K562 (cell line): ENCODE results near the gene NCKIPSD. TPM values are rescaled to one million over a fixed set of nuclear protein-coding genes. Genes with fewer than 3 reads are reported as not detected.

Source experiments
- ATAC-seq: fragments of 200-7000 bp; cut with Tn5 transposase; 3 replicates; pipeline ENCODE4 v1.9.1; 2020; ENCODE audit warnings: moderate library complexity
- BruUV-seq: library from RNA; stranded (reverse); fragments of 400-500 nt; replicated peaks from 2 replicates; lab custom pipeline; 2021; lab: Mats Ljungman, UMichigan
- CTCF ChIA-PET: fragments of 300-600 bp; formaldehyde crosslinking; extraction: SDS; loops from one replicate; lab custom pipeline; 2021; ENCODE audit warnings: low intra/inter-chr PET ratio; lab: Yijun Ruan, JAX
- POLR2A ChIA-PET: fragments of 300-600, 350-650 bp; sonication (Branson Sonifier 250); formaldehyde crosslinking; extraction: SDS; loops from one replicate; lab custom pipeline; 2021; ENCODE audit warnings: antibody characterized with exemption, inconsistent platforms; lab: Yijun Ruan, JAX
- DNase-seq, 4 experiments: peaks; one replicate each; pipeline versions ENCODE4 v3.0.0 to v3.0.0-alpha.2; 2011 to 2018; ENCODE audit warnings: low spot score in 3 of 4, mixed read lengths in 3 of 4; ENCODE audit errors: extremely low read depth in 1 of 4
- FAIRE-seq: peaks from 2 replicates; lab custom pipeline; 2011; peaks lifted over from hg19 to GRCh38; lab: Jason Lieb, UNC
- H2AFZ ChIP-seq: 2 replicates; pipeline ENCODE4 v1.6.0; 2011; ENCODE audit warnings: low read depth, low read length, control low read depth, inconsistent platforms
- H3K27ac ChIP-seq: fragments of 200-600 bp; 3 replicates; pipeline ENCODE4 v1.8.0; 2011; ENCODE audit warnings: low read depth, mild to moderate bottlenecking, control low read depth, inconsistent platforms, low read length, moderate library complexity, mixed read lengths; ENCODE audit errors: extremely low read depth
- H3K27me3 ChIP-seq, 2 experiments: fragments of 300-600 bp in 1 of 2; 2 replicates in 1 of 2; 3 replicates in 1 of 2; pipeline versions ENCODE4 v1.6.0 to v1.8.0; 2011; ENCODE audit warnings: inconsistent platforms in 2 of 2, low read length in 2 of 2, mild to moderate bottlenecking in 1 of 2, mixed read lengths in 1 of 2, moderate library complexity in 1 of 2; ENCODE audit not compliant: control insufficient read depth in 2 of 2, insufficient read depth in 2 of 2
- H3K36me3 ChIP-seq: fragments of 300-600 bp; 3 replicates; pipeline ENCODE4 v1.8.0; 2011; ENCODE audit warnings: mild to moderate bottlenecking, low read length, inconsistent platforms; ENCODE audit not compliant: control insufficient read depth, insufficient read depth
- H3K4me1 ChIP-seq, 2 experiments: fragments of 200-600 bp in 1 of 2; replicated peaks in 1 of 2; 2 replicates in 1 of 2; 3 replicates in 1 of 2; pipeline versions ENCODE4 v1.5.1 to v1.8.0; 2011; ENCODE audit warnings: inconsistent platforms in 2 of 2, low read length in 2 of 2, mild to moderate bottlenecking in 1 of 2, mixed read lengths in 1 of 2, moderate library complexity in 1 of 2; ENCODE audit not compliant: control insufficient read depth in 2 of 2, insufficient read depth in 2 of 2
- H3K4me2 ChIP-seq: 2 replicates; pipeline ENCODE4 v1.6.1; 2011; ENCODE audit warnings: low read length, control low read depth, inconsistent platforms, mixed read lengths; ENCODE audit not compliant: insufficient read depth
- H3K4me3 ChIP-seq: fragments of 200-600 bp; sonication (generic), shearing (Covaris generic); 2 replicates; pipeline ENCODE4 v1.5.1; 2016; ENCODE audit warnings: control low read depth, inconsistent platforms
- H3K79me2 ChIP-seq: fragments of 200-600 bp; 3 replicates; pipeline ENCODE4 v1.8.0; 2011; ENCODE audit warnings: low read length, inconsistent platforms; ENCODE audit not compliant: control insufficient read depth, insufficient read depth
- H3K9ac ChIP-seq, 2 experiments: 2 replicates each; pipeline versions ENCODE4 v1.6.0 to v1.6.1; 2011; ENCODE audit warnings: low read depth in 2 of 2, low read length in 2 of 2, control low read depth in 1 of 2, inconsistent platforms in 1 of 2, mild to moderate bottlenecking in 1 of 2, mixed read lengths in 1 of 2; ENCODE audit not compliant: insufficient read depth in 1 of 2
- H3K9me1 ChIP-seq: one replicate; pipeline ENCODE4 v1.6.0; 2011; ENCODE audit warnings: inconsistent platforms, mild to moderate bottlenecking, low read length, moderate library complexity; ENCODE audit not compliant: control insufficient read depth, insufficient read depth
- H3K9me3 ChIP-seq: replicated peaks from 2 replicates; pipeline ENCODE4 v1.5.1; 2011; ENCODE audit warnings: low read depth, low read length, inconsistent platforms; ENCODE audit not compliant: control insufficient read depth, insufficient read depth
- H4K20me1 ChIP-seq: replicated peaks from 2 replicates; pipeline ENCODE4 v1.6.1; 2011; ENCODE audit warnings: low read length, inconsistent platforms, mixed read lengths; ENCODE audit not compliant: control insufficient read depth, insufficient read depth
- ELF2 ChIP-seq: fragments of 250-450 bp; sonication (Bioruptor Pico); IDR thresholded peaks from 2 replicates; pipeline ENCODE4 v1.5.0; 2021; ENCODE audit warnings: mild to moderate bottlenecking
- FOXO4 ChIP-seq: fragments of 450-650 bp; formaldehyde crosslinking; IDR thresholded peaks from 2 replicates; pipeline ENCODE4 v1.4.0; 2020; ENCODE audit warnings: mild to moderate bottlenecking, moderate library complexity
- HMGN3 ChIP-seq: IDR thresholded peaks from 2 replicates; pipeline ENCODE4 v1.6.1; 2011; ENCODE audit warnings: borderline replicate concordance, low read depth, mild to moderate bottlenecking, mixed read lengths, low read length; ENCODE audit not compliant: insufficient read length; ENCODE audit errors: extremely low read depth
- NR1H2 ChIP-seq: sonication (generic); formaldehyde crosslinking; IDR thresholded peaks from 2 replicates; pipeline ENCODE4 v1.4.0; 2020; ENCODE audit warnings: mild to moderate bottlenecking, missing genetic modification reagents
- PCBP1 ChIP-seq: fragments of 200-400 bp; formaldehyde crosslinking; IDR thresholded peaks from 2 replicates; pipeline ENCODE4 v1.6.1; 2018; ENCODE audit warnings: mild to moderate bottlenecking, low read depth, low read length; ENCODE audit not compliant: poor library complexity, severe bottlenecking
- POLR2AphosphoS5 ChIP-seq: IDR thresholded peaks from 2 replicates; pipeline ENCODE4 v1.6.1; 2011; ENCODE audit warnings: mild to moderate bottlenecking, low read depth, low read length, moderate library complexity; ENCODE audit not compliant: control insufficient read depth, insufficient read depth
- PREB ChIP-seq: sonication (generic); formaldehyde crosslinking; IDR thresholded peaks from 2 replicates; pipeline ENCODE4 v1.8.1; 2023; ENCODE audit warnings: mild to moderate bottlenecking, missing genetic modification reagents
- PURB ChIP-seq: sonication (generic); formaldehyde crosslinking; IDR thresholded peaks from 2 replicates; pipeline ENCODE4 v1.9.0; 2021; ENCODE audit warnings: low read depth, mild to moderate bottlenecking, missing genetic modification reagents
- RERE ChIP-seq: sonication (generic); formaldehyde crosslinking; IDR thresholded peaks from 2 replicates; pipeline ENCODE4 v1.8.0; 2023; ENCODE audit warnings: missing genetic modification reagents, mild to moderate bottlenecking, borderline replicate concordance
- TOE1 ChIP-seq, 2 experiments: fragments of 450-650 bp in 1 of 2; sonication (generic) in 1 of 2; formaldehyde crosslinking in 1 of 2; IDR thresholded peaks; 2 replicates each; pipeline versions ENCODE4 v1.7.1 to v1.8.0; 2016 to 2022; ENCODE audit warnings: borderline replicate concordance in 2 of 2, mild to moderate bottlenecking in 2 of 2, antibody characterized with exemption in 1 of 2, inconsistent platforms in 1 of 2, low read depth in 1 of 2, missing genetic modification reagents in 1 of 2, moderate library complexity in 1 of 2
- YBX1 ChIP-seq: fragments of 450-650 bp; IDR thresholded peaks from 2 replicates; pipeline ENCODE4 v1.7.1; 2016; ENCODE audit warnings: mild to moderate bottlenecking
- ZNF12 ChIP-seq: sonication (generic); formaldehyde crosslinking; IDR thresholded peaks from 2 replicates; pipeline ENCODE4 v1.4.0; 2020; ENCODE audit warnings: mild to moderate bottlenecking, missing genetic modification reagents
- ZNF197 ChIP-seq: fragments of 200-800 bp; sonication (Bioruptor generic); IDR thresholded peaks from 2 replicates; pipeline ENCODE4 v1.6.1; 2016; ENCODE audit warnings: low read depth, missing genetic modification characterization, missing compliant biosample characterization
- ZNF445 ChIP-seq: fragments of 250-450 bp; sonication (Bioruptor Pico); IDR thresholded peaks from 2 replicates; pipeline ENCODE4 v1.4.0; 2020; ENCODE audit warnings: low read depth, mild to moderate bottlenecking, moderate library complexity
- WGBS: fragments of 100-300 bp; shearing (Covaris generic); methylation state at CpG from one replicate; pipeline ENCODE4 v1.1.6; 2016; ENCODE audit warnings: low coverage, mixed read lengths; ENCODE audit not compliant: insufficient coverage; ENCODE audit errors: missing lambda C conversion rate; 5-methylcytosine and 5-hydroxymethylcytosine counted together
- in situ Hi-C: fragments of 300-500 bp; cut with MboI; formaldehyde crosslinking; loops from 4 replicates; pipeline ENCODE4 v1.15.0; 2018; ENCODE audit warnings: inconsistent platforms, mixed read lengths
- intact Hi-C: fragments of 100-400 bp; cut with micrococcal nuclease; formaldehyde crosslinking; loops from 2 replicates; pipeline ENCODE4 v1.14.2; 2022
- polyA plus RNA-seq, 8 experiments: library from polyadenylated mRNA; depleted of rRNA in 4 of 8; stranded (reverse) in 5 of 8; unstranded in 3 of 8; fragments of >200 nt; fragmentation: Nextera tagmentation in 2 of 8; fragmentation: Illumina TruSeq in 1 of 8; extraction: Ambion mirVana in 2 of 8; extraction: Trizol in 1 of 8; gene quantifications; 2 replicates each; pipeline versions ENCODE4 v1.2.1 to v1.2.3, GENCODE V29; 2011 to 2014; ENCODE audit warnings: inconsistent platforms in 1 of 8, missing spikeins in 1 of 8
- total RNA-seq, 7 experiments: library from RNA; depleted of rRNA in 6 of 7; stranded (reverse); fragments of >200 nt in 6 of 7; fragmentation: Illumina TruSeq in 2 of 7; extraction: Trizol in 2 of 7; gene quantifications; 2 replicates each; pipeline versions ENCODE4 v1.2.1 to v1.2.3, GENCODE V29; 2011 to 2021; ENCODE audit warnings: low replicate concordance in 1 of 7

Gene NCKIPSD
- total and polyA plus RNA-seq, 9 of the 15 experiments (the other 6 are each of a cell fraction or from before 2014, with no cell fraction given) = 0.49 to 24.4 (median 12.3) TPM

DNA sequence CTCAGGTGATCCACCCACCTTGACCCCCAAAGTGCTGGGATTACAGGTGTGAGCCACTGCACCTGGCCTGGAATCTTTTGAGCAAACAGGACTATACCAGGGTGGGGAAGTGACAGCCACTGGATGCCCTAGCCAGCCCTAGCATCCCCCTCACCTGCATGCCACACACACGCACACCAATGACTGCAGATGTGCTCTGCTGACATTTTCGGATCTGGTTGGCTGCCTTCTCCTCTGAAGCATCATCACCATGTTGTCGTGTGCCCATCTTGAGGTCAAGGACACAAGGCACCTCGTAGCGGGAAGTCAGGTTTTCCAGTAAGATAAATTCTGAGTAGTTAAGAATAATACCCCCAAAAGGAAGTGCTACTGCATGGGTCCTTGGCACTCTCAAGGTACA, 3.7 kb upstream of the NCKIPSD start:
- CTCF ChIA-PET = no interaction called here
- H3K4me1 ChIP-seq = peaks cover 9 to 17% of the 10 kb centered on the region in 2 experiments; a peak in 4 of 5 replicates
- peaks cover 12% of the 10 kb centered on the region for H3K79me2 ChIP-seq
- H3K27ac ChIP-seq = no peak overlapping the region
- POLR2A ChIA-PET = interaction anchor here (1.1 kb wide), 1 partner anchor 9 kb away, joined by 4 read pairs; no protein-coding TSS in a partner anchor
- no peaks in the 10 kb centered on the region for H3K9me1 ChIP-seq
- FAIRE-seq = no peak
- H3K4me2 ChIP-seq = no peak overlapping the region
- no peaks in the 10 kb centered on the region for H3K9me3 ChIP-seq
- 91% methylated on average over 5 of the region's 5 CpGs for WGBS
- in situ Hi-C loops = no loop called here
- BruUV-seq = no TSS peak
- intact Hi-C loops = no loop called here
- no peak overlapping the region for H3K4me3 ChIP-seq
- ATAC-seq = no peak
- H3K36me3 ChIP-seq = peaks cover 69% of the 10 kb centered on the region
- no peak for DNase-seq
- H3K27me3 ChIP-seq = no peaks in the 10 kb centered on the region
- H3K9ac ChIP-seq = no peak overlapping the region
- H4K20me1 ChIP-seq = peaks cover 7% of the 10 kb centered on the region; the same call in 1 of the 2 replicates
- no peak overlapping the region for H2AFZ ChIP-seq
- TF ChIP-seq TOE1 (IDR thresholded peaks at IDR 0.05; ENCODE audit: borderline replicate concordance) (no peak), TOE1 (CRISPR knock-in tag; IDR thresholded peaks at IDR 0.05; ENCODE audit: borderline replicate concordance, low read depth) (no peak), PCBP1 (no peak), ZNF445 (CRISPR knock-in tag) (no peak), HMGN3 (no peak), POLR2AphosphoS5 (no peak), PURB (CRISPR knock-in tag) (no peak), RERE (CRISPR knock-in tag) (no peak), YBX1 (no peak), ELF2 (CRISPR knock-in tag) (no peak), NR1H2 (CRISPR knock-in tag) (no peak), ZNF12 (CRISPR knock-in tag) (no peak), FOXO4 (CRISPR knock-in tag) (no peak), ZNF197 (no peak), PREB (CRISPR knock-in tag) (no peak)
